NCI-H748 (cell line): Measurements from ENCODE around the gene TMPRSS7.
A peak's percentile ranks its signal among the peaks of the same experiment; 100 is the strongest.

ENCODE experiments used
- DNase-seq: peaks from one replicate; lab custom pipeline; 2025; ENCODE audit not compliant: unreplicated experiment; lab: John Stamatoyannopoulos, UW

The TMPRSS7 gene

GRCh38 chr3:112056451-112056929 lies 22.0 kb downstream of the TMPRSS7 start:
- no peak for DNase-seq

GRCh38 chr3:112059497-112059896 lies 25.0 kb downstream of the TMPRSS7 start:
- no peak for DNase-seq

DNA sequence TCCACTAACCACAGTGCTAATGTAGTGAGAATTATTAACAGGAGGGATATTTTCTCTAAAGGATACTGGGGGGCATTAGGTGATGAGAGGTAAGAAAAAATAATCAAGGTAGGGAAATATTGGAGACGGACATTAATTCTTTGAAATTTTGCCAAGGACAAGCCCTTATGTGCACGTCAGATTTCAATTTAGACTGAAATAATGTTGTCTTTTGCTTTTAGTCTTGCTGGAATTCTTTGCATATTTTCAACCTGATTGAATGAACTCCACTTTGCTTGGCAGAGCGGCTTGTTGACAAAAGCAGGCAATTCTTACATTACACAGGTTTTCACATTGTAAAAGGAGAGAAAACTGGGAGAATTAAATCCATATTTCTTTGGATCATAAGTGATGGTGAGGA lies 26.6 kb downstream of the TMPRSS7 start:
- no peak for DNase-seq

DNA sequence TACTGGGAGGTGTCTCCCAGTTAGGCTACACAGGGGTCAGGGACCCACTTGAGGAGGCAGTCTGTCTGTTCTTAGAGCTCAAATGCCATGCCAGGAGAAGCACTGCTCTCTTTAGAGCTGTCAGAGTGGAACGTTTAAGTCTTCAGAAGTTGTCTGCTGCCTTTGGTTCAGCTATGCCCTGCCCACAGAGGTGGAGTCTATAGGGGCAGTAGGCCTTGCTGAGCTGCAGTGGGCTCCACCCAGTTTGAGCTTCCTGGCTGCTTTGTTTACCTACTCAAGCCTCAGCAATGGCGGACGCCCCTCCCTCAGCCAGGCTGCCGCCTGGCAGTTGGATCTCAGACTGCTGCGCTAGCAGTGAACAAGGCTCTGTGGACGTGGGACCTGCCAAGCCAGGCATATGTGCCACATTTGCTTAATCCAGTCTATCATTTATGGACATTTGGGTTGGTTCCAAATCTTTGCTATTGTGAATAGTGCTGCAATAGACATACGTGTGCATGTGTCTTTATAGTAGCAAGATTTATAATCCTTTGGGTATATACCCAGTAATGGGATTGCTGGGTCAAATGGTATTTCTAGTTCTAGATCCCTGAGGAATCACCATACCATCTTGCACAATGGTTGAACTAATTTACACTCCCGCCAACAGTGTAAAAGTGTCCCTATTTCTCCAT lies 38.0 kb downstream of the TMPRSS7 start:
- DNase-seq, result peak; percentile 65

DNA sequence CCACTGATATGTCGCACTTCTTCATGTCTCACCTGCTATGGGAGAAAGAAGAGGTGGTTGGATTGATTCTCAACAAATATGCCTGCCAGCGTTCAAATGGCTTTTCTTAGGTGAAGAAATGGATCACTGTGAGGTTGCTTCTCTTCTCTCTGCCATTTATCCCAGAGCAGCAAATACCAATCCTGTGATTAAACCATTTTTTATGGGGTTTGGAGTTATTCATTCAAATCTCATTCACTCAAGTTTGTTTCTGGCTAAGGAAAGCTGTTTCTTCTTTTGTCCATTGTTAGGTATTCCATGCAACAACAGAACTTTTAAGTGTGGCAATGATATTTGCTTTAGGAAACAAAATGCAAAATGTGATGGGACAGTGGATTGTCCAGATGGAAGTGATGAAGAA lies 39.5 kb downstream of the TMPRSS7 start:
- no peak for DNase-seq

DNA sequence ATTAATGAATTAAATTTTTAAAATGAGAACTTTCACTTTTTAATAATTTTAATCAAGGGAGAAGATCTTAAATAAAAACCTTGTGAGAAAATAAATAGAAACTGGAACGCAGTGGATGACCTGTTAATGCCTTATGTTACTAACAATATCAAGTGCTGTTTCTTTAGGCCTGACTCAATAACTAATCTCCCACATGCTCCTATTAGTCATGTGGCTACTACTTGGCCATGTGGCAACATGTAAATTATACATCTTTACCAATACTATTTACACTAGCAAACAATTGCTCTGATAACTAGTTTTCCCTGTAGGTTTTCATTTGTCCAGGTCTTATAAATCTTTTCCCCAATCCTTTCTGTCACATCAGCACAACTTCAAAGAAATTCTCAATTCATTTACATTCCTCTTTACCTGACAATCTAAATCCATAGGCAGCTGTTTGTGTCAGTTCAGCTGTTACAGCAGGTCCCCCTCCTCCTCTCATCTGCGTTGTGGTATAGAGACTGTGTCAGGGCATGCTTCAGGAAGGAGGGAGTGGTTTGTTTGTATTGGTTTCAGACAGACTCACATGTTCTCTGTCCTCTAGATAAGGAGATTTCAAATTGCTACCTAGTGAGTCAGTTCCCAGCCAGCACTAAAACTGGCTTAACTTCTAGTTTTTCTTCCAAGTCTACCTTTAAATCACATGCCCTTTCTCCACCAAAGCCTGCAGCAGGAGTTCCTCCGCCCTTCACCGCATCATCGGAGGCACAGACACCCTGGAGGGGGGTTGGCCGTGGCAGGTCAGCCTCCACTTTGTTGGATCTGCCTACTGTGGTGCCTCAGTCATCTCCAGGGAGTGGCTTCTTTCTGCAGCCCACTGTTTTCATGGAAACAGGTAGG lies 40.3 kb downstream of the TMPRSS7 start:
- peak; percentile 83 for DNase-seq

DNA sequence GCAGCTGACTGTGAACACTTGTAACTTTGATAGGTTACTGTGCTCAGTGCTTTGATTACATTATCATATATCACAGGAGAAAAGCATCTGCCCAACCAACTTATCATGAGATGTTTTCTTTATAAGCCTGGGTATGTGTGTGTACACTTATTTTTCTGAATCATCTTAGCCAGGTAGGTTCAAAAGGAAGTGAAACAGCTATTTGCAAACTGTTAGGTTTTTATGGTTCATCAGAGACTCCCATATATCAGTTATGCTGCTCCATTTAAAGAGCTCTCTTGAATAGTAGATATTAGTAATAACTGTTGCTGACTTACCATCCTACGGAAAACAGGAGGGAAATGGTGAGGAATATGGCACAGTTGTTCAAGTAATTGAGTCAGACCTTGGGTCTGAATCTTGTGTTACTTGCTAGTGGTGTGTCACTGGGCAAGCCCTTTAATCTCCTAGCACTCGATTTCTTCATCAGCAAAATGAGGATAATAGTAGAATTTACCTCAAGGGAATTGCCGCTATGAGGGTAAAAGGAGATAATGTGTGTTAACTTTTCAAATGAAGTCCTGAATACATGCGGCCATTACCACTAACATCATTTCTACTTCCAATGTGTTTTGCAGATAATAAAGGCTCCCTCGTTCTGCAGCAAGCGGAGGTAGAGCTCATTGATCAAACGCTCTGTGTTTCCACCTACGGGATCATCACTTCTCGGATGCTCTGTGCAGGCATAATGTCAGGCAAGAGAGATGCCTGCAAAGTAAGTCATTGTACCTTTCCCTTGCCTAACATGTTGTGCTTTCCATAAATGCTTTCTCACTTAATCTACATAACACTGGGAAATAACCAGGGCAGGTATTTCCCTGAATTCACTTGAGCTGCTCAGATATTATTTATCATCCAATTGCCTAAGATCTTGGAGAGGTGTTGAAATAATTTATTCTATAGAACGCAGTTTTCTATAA lies 43.9 kb downstream of the TMPRSS7 start:
- DNase-seq, result no peak

GRCh38 chr3:112083239-112083638 lies 48.7 kb downstream of the TMPRSS7 start:
- no peak for DNase-seq

DNA sequence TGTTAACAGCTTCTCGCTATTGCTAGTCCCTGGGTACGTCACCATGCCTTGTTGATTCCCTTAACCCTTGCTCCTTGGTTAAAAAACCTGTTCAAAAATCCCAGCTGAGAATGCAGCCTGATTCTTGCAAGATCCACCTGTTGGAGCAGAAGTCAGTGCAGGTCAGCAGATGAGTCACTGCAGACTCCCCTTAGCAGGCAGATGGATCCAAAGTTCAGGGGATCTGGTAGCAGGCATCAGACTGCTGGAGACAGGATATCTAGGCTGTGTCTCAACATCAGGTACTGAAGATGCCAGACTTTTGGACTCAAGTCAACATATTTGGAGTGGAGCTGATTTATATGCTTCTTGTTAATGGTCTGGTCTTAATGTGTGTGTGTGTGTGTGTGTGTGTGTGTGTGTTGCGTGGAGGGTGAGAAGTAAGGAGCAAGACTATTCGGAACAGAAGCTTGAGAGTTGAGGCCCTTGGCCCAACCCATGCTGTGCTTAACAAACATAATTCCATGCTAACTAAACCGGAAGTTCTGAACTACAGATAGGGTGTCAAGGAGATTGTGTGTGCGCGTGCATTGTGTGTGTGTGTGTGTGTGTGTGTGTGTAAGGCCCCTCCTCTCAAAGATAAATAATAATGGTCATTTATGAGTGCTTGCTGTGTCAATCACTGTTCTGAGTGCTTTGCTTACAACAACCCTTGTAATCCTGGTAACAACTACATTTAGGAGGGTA lies 50.6 kb downstream of the TMPRSS7 start:
- DNase-seq, result peak; percentile 29

- DNase-seq, result peak; percentile 37
Observed at GRCh38 chr3:112085735-112086075, 51.2 kb downstream of the TMPRSS7 start.

DNA sequence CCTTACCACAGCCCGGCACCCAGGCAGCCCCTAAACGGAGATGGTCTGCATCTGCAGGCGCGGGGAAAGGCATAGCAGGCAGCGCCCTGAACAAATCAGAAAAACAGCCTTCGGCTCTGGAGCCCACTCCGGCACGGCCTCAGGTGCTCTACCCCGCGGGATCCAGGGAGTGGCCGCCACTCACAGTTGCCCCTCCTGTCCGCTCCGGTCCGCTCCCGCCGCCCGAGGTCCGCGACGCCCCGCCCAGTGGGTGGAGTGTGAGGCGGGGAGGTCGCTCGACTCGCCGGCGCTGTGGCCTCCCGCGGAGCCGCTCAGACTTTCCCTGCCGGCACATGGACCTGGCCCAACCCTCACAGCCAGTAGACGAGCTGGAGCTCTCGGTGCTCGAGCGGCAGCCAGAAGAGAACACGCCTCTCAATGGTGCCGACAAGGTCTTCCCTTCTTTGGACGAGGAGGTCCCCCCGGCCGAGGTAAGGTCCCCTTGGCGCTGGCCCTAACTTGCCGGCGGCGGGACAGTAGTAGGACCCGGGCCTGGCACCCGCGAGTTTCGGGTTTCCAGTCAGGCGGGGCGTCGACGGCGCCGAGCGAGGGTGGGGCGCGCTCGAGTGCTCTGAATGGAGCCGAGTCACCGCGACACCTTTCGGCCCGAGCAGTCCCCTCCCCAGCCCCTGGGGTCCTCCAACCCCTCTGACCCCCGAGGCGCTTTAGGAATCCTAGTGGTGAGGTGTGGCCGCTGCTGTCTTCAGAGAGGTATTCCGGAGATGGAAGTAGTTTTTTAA lies 51.7 kb downstream of the TMPRSS7 start, which contains the start of gene C3orf52:
Gene C3orf52 (plus strand): TSS at position 314 of the 779 bp plus-strand sequence. CDS start 19 bp downstream, at position 333.
- peak; percentile 89 for DNase-seq

DNA sequence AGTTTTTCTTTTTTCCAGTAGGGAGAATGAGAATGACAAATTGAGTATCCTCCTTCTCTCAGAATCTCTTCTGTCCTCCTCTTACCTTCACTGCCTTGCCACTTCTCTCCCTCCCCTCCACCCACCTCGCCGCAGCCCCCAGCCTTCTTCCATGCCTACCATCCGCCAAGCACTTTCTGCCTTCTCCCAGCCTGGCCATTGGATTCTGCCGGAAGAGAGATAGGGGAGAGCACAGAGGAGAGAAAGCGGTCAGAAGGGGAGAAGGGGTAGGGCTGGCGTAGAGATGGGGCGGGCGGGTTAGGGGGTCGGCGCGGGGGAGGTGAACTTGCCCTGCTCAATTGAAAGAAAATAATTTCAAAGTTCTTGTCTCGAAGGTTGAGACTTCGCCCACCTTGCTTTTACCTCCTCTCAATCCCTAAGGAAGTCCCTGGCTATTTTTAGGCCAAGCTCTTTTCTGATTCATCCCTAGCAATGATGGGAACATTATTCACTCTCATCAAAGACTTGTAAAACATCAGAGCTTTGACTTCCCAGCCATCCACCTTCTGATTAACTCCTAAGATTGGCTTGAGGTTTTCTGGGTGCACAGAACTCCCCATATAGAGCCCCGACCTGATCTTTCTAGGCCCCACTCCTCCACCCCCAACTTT lies 52.5 kb downstream of the TMPRSS7 start:
- DNase-seq, result peak; percentile 23

GRCh38 chr3:112087746-112088145 lies 53.2 kb downstream of the TMPRSS7 start:
- no peak for DNase-seq

DNA sequence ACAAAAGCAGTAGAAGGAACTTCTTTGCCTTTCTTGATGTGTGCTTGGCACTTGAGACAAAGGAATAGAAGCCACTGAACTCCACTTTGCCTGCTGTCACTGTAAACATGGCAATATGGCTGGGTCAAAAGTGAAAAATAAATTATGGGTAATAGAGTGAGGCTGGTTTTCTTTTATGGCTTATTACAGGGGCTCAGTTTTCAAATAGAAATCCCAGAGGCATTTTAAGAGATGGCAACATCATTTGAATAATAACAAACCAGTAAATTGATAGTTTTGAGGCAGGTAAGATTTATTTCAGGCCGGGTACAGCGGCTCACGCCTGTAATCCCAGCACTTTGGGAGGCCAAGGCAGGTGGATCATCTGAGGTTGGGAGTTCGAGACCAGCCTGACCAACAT lies 54.4 kb downstream of the TMPRSS7 start:
- DNase-seq, result no peak

DNA sequence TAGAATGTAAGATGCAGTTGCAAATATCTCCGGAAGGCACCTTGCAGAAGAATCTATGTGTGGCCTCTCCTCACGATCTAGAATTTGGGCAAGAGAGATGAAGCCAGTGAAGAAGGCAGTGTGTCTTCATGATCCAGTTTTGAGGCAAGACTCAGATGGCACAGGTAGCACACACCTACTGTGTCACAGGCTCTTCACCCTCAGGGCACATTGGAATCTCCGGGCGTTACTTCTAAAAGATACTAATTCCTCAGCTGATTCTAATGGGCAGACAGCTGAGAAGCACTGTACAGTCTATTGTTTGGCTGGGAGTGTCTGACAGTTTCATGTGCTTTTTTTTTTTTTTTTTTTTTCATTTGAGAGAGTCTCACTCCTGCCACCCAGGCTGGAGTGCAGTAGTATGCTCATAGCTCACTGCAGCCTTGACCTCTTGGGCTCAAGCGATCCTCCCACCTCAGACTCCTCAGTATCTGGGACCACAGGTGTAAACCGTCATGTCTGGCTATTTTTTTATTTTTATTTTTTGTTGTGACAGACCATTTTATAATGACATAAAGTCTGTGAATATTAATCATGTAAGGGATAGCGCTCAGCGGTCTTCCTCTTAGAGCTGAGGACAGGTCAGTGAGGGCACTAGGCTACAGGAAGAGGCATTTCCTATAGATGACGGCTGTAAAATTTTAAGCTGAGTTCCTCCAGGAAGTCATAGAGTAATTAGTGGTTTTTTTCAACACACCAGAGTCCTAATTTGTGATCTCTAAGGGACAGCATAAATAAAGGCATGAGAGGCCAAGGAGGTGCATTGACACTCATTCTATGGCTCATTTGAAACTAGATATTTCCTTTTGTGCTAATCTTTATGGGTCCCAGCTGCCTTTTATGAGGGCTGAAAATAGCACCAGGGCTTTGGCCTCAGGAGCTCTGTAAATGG lies 55.7 kb downstream of the TMPRSS7 start:
- peak; percentile 25 for DNase-seq

GRCh38 chr3:112090887-112091586 lies 56.5 kb downstream of the TMPRSS7 start:
- peak; percentile 28 for DNase-seq

GRCh38 chr3:112092496-112093179 lies 58.1 kb downstream of the TMPRSS7 start:
- no peak for DNase-seq
